MCF 10A (cell line): ENCODE measurements around the gene GATA3. TPM values are rescaled to one million over a fixed set of nuclear protein-coding genes. Genes with fewer than 3 reads are reported as not detected.

Source experiments
- BruUV-seq: library from RNA; stranded (reverse); fragments of 400-500 nt; replicated peaks from 2 replicates; lab custom pipeline; 2021; lab: Mats Ljungman, UMichigan
- CTCF ChIA-PET: fragments of 300-600 bp; sonication (Branson Sonifier 250); formaldehyde crosslinking; extraction: SDS; loops from one replicate; lab custom pipeline; 2021; ENCODE audit warnings: antibody characterized with exemption, inconsistent platforms; lab: Yijun Ruan, JAX
- POLR2A ChIA-PET: fragments of 300-600, 350-650 bp; sonication (Branson Sonifier 250); formaldehyde crosslinking; extraction: SDS; loops from one replicate; lab custom pipeline; 2020; ENCODE audit warnings: antibody characterized with exemption, inconsistent platforms; lab: Yijun Ruan, JAX
- DNase-seq: peaks from one replicate; pipeline ENCODE4 v3.0.0-alpha.2; 2018; ENCODE audit not compliant: unreplicated experiment
- H3K27ac Mint-ChIP-seq: one replicate; pipeline ENCODE4 v1.8.0; 2022; ENCODE audit warnings: mild to moderate bottlenecking, low read depth, mixed read lengths; ENCODE audit not compliant: unreplicated experiment
- H3K27me3 Mint-ChIP-seq: one replicate; pipeline ENCODE4 v1.8.0; 2022; ENCODE audit warnings: mixed read lengths; ENCODE audit not compliant: insufficient read depth, unreplicated experiment
- H3K36me3 Mint-ChIP-seq: one replicate; pipeline ENCODE4 v1.8.0; 2022; ENCODE audit warnings: mild to moderate bottlenecking, moderate library complexity, mixed read lengths; ENCODE audit not compliant: insufficient read depth, unreplicated experiment
- H3K4me1 Mint-ChIP-seq: one replicate; pipeline ENCODE4 v1.8.0; 2022; ENCODE audit warnings: mixed read lengths; ENCODE audit not compliant: insufficient read depth, unreplicated experiment
- H3K4me3 Mint-ChIP-seq: one replicate; pipeline ENCODE4 v1.8.0; 2022; ENCODE audit warnings: mild to moderate bottlenecking, moderate library complexity, mixed read lengths; ENCODE audit not compliant: unreplicated experiment
- H3K9me3 Mint-ChIP-seq: one replicate; pipeline ENCODE4 v1.8.0; 2022; ENCODE audit warnings: mixed read lengths; ENCODE audit not compliant: unreplicated experiment
- intact Hi-C: fragments of 100-400 bp; cut with micrococcal nuclease; formaldehyde crosslinking; loops from 2 replicates; pipeline ENCODE4 v1.14.1; 2022
- total RNA-seq: library from RNA; stranded (reverse); gene quantifications from 2 replicates; pipeline ENCODE4 v1.2.3, GENCODE V29; 2022
- TF ChIP-seq, protein P1 (sequence below): fragments of 200-600 bp; IDR thresholded peaks from one replicate; pipeline ENCODE4 v1.8.0; 2022; ENCODE audit warnings: antibody characterized with exemption, mild to moderate bottlenecking; ENCODE audit not compliant: unreplicated experiment

GATA3 gene
- total RNA-seq, 1 experiment from 2014 or later, result 13.1 TPM

DNA sequence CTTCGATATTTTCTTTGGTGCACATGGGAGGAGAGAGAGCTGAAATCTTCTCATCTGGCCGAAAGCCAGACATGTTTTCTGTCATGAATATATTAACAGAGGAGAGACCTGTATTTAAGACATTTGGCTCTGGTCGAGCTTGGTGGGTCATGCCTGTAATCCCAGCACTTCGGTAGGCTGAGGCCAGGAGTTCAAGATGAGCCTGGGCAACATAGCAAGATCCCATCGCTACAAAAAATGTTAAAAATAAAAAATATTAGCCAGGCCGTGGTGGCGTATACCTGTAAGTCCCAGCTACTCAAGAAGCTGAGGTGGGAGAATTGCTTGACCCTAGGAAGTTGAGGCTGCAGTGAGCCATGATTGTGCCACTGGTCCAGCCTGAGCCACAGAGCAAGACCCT is 21.9 kb upstream of the GATA3 start:
- H3K27me3 Mint-ChIP-seq, result peaks cover 8% of the 10 kb centered on the region
- ChIA-PET CTCF (no interaction called here), POLR2A (interaction anchor here (0.6 kb wide), 1 partner anchor 8 kb away, joined by 4 read pairs; no protein-coding TSS in a partner anchor)
- no peak overlapping the region for H3K27ac Mint-ChIP-seq
- TF ChIP-seq, protein P1, sequence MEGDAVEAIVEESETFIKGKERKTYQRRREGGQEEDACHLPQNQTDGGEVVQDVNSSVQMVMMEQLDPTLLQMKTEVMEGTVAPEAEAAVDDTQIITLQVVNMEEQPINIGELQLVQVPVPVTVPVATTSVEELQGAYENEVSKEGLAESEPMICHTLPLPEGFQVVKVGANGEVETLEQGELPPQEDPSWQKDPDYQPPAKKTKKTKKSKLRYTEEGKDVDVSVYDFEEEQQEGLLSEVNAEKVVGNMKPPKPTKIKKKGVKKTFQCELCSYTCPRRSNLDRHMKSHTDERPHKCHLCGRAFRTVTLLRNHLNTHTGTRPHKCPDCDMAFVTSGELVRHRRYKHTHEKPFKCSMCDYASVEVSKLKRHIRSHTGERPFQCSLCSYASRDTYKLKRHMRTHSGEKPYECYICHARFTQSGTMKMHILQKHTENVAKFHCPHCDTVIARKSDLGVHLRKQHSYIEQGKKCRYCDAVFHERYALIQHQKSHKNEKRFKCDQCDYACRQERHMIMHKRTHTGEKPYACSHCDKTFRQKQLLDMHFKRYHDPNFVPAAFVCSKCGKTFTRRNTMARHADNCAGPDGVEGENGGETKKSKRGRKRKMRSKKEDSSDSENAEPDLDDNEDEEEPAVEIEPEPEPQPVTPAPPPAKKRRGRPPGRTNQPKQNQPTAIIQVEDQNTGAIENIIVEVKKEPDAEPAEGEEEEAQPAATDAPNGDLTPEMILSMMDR, result no peak
- H3K36me3 Mint-ChIP-seq, result no peaks in the 10 kb centered on the region
- H3K4me3 Mint-ChIP-seq, result no peak overlapping the region
- no peak for DNase-seq
- no peaks in the 10 kb centered on the region for H3K9me3 Mint-ChIP-seq
- intact Hi-C loops, result no loop called here
- H3K4me1 Mint-ChIP-seq, result no peaks in the 10 kb centered on the region
- BruUV-seq, result no TSS peak

DNA sequence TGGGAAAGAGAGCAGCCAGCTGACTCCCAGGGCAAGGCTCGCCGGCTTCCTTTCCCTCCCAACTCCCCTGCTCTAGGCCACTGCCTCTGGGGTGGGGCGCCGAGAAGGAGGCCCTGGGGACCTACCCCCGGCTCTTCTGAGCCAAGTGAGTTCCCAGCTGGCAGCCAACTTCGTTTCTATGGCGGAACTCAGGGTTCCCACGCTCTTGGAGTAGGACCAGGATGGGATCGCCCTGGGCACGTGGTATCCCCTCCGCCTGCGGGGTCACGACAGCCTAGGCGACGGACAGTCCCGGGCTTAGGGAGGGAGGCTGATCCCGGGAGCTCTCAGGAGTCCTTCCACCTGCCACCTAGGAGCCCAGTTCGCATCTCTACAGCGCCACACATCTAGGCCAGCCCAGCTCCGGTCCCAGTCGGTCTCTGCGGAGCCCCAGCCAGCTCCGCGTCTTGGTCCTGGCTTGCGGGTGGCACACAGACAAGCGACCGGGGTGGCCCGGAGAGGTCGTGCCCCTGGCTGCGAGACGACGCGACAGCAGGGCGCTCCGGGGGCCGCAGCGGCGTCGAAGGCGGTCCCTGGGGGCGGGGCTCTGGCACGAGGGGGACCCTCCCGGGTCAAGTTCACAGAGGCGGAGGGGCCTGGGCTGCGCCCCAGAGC is 20.5 kb upstream of the GATA3 start:
- H3K27me3 Mint-ChIP-seq, result peaks cover 21% of the 10 kb centered on the region
- ChIA-PET POLR2A (no interaction called here), CTCF (interaction anchor here (0.6 to 0.9 kb wide), 4 partner anchors 22 to 1266 kb away, joined by 3 read pairs; no protein-coding TSS in a partner anchor)
- no TSS peak for BruUV-seq
- TF ChIP-seq, protein P1, result no peak
- H3K4me1 Mint-ChIP-seq, result no peaks in the 10 kb centered on the region
- no peak overlapping the region for H3K4me3 Mint-ChIP-seq
- no peaks in the 10 kb centered on the region for H3K9me3 Mint-ChIP-seq
- intact Hi-C loops, result no loop called here
- H3K36me3 Mint-ChIP-seq, result no peaks in the 10 kb centered on the region
- no peak overlapping the region for H3K27ac Mint-ChIP-seq
- no peak for DNase-seq

DNA sequence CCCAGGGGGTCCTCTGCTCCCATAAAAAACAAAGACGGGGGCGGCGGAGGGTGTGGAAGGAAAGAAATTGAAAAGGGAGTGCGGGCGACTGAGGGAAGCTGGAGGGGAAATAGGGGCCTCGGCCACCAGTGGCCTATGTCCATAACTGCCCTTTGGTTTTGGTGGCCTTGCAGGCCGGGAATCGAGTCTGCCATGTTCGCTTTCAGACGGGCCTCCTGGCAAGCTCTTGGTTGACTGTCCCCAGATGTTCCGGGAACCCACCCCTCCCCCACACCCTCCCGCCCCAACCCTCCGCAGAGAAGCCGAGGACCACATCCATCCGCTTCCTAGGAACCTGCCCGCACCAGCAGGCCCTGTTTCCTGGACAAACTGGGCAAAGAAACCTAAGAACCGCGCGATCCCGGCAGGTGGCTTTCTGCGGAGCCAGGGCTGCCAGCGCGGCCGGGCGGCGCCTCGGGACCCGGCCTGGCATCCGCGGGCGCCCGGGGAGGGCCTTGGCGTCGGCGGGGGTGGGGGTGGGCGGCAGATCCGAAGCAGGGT is 20.0 kb upstream of the GATA3 start:
- intact Hi-C loops, result no loop called here
- no TSS peak for BruUV-seq

DNA sequence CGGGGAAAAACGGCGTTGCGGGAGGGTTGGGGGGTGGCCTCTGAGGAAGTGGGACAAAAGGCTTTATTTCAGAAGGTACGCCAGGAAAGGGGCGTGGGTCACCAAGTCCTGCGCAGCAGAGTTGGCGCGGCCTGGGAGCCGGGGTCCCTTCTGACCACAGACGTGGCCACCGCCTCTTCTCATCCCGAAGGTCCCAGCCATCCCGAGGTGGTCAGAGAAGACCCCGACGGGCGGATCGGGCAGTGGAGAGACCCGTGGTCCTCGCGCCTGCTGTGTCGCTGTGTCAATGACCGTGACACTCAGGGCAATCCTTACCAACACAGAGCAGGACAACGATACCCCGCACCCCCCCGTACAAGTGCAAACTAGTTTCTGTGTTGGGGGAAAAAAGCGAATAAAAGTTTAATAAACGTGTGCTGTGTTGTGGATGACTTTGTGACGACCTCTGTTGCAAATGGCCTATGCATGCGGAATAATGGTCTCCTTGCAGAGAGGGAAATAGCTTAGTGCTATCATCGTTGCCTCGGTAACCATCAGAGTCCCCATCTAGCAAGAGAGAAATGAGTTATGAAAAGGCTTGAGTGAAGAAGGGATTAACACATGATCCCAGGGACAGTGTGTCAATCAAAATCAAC is 19.4 kb upstream of the GATA3 start:
- H3K9me3 Mint-ChIP-seq, result no peaks in the 10 kb centered on the region
- intact Hi-C loops, result no loop called here
- ChIA-PET POLR2A (no interaction called here), CTCF (interaction anchor here (0.7 kb wide), 1 partner anchor 96 kb away, joined by 3 read pairs; no protein-coding TSS in a partner anchor)
- no peaks in the 10 kb centered on the region for H3K4me1 Mint-ChIP-seq
- H3K27me3 Mint-ChIP-seq, result peaks cover 31% of the 10 kb centered on the region
- TF ChIP-seq, protein P1, result no peak
- no peak overlapping the region for H3K27ac Mint-ChIP-seq
- no peak overlapping the region for H3K4me3 Mint-ChIP-seq
- no peaks in the 10 kb centered on the region for H3K36me3 Mint-ChIP-seq
- DNase-seq, result no peak
- BruUV-seq, result no TSS peak

More for the DNA sequence above, 20.0 kb upstream of the GATA3 start:
- no peaks in the 10 kb centered on the region for H3K9me3 Mint-ChIP-seq
- DNase-seq, result no peak
- no peaks in the 10 kb centered on the region for H3K4me1 Mint-ChIP-seq
- no peak overlapping the region for H3K4me3 Mint-ChIP-seq
- no peak overlapping the region for H3K27ac Mint-ChIP-seq
- ChIA-PET CTCF (interaction anchor here (0.9 kb wide), 2 partner anchors 1174 to 1266 kb away, joined by 3 read pairs; no protein-coding TSS in a partner anchor), POLR2A (no interaction called here)
- peaks cover 27% of the 10 kb centered on the region for H3K27me3 Mint-ChIP-seq
- no peaks in the 10 kb centered on the region for H3K36me3 Mint-ChIP-seq
- TF ChIP-seq, protein P1, result no peak
